ENCODE measurements around the gene TWNK.

DNA sequence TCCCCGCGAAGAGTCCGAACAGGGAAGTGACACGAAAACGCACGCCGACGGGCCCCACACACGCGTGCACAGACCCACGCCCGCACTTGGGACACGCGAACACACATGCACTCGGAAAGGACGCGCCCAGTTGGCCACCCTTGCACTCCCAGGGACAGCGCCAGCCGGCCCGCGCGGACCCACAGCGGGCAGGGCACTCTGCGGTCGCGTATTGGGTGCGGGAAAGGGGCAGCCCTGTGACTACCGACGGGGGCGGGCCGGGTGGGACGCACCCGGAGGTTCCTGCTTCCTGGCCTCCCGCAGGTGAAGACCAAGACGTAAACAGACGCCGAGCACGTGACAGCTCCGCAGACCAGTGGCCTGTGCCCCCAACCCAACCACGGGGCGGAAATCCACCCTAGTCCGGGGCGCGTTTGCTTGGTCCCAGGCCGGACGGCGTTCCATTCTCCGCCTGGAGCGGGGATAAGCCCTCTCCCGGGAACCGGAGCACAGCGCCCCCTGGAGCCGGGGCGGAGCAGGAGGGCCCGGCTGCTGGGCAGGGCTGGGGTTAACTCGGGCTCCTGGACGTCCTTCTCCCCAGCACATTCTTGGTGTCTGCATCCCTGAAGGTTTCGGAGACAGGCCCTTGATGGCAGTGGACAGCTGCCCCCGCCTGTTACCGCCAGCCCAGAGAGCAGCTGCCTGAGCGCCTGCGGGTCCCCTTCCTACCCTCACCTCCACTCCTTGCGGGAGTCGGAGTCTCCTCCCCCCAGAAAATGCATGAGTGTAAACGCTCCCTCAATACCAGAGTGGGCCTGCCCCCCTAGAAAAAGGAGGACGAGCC is 10.2 kb downstream of the TWNK start:
- TF ChIP-seq, protein P1, sequence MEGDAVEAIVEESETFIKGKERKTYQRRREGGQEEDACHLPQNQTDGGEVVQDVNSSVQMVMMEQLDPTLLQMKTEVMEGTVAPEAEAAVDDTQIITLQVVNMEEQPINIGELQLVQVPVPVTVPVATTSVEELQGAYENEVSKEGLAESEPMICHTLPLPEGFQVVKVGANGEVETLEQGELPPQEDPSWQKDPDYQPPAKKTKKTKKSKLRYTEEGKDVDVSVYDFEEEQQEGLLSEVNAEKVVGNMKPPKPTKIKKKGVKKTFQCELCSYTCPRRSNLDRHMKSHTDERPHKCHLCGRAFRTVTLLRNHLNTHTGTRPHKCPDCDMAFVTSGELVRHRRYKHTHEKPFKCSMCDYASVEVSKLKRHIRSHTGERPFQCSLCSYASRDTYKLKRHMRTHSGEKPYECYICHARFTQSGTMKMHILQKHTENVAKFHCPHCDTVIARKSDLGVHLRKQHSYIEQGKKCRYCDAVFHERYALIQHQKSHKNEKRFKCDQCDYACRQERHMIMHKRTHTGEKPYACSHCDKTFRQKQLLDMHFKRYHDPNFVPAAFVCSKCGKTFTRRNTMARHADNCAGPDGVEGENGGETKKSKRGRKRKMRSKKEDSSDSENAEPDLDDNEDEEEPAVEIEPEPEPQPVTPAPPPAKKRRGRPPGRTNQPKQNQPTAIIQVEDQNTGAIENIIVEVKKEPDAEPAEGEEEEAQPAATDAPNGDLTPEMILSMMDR (IDR thresholded peaks at IDR 0.05), result peak; percentile 85 to 96 (median 87)
- peak in 2 of 4 donors; percentile 6 to 27 for TF ChIP-seq POLR2A (IDR thresholded peaks at IDR 0.05)
